Choroid plexus epithelial cell (primary cell): ENCODE results near the gene NT5M.
"Not testable (repeated sequence)": the region's sequence is repeated elsewhere in the genome, so short reads cannot be mapped to it uniquely, and the experiment has no call there.

Experiments used
- DNase-seq: peaks from one replicate; pipeline ENCODE4 v3.0.0-alpha.2; 2010; ENCODE audit warnings: low read depth
- H3K4me3 ChIP-seq: 2 replicates; pipeline ENCODE4 v1.5.1; 2011; ENCODE audit warnings: low read depth, mild to moderate bottlenecking, control low read depth, low read length, moderate library complexity
- TF ChIP-seq, protein P1 (sequence below): conservative IDR thresholded peaks from 2 replicates; pipeline ENCODE4 v1.5.1; 2011; ENCODE audit warnings: low read depth, mild to moderate bottlenecking, control low read depth, inconsistent platforms, low read length, moderate library complexity

The NT5M gene

DNA sequence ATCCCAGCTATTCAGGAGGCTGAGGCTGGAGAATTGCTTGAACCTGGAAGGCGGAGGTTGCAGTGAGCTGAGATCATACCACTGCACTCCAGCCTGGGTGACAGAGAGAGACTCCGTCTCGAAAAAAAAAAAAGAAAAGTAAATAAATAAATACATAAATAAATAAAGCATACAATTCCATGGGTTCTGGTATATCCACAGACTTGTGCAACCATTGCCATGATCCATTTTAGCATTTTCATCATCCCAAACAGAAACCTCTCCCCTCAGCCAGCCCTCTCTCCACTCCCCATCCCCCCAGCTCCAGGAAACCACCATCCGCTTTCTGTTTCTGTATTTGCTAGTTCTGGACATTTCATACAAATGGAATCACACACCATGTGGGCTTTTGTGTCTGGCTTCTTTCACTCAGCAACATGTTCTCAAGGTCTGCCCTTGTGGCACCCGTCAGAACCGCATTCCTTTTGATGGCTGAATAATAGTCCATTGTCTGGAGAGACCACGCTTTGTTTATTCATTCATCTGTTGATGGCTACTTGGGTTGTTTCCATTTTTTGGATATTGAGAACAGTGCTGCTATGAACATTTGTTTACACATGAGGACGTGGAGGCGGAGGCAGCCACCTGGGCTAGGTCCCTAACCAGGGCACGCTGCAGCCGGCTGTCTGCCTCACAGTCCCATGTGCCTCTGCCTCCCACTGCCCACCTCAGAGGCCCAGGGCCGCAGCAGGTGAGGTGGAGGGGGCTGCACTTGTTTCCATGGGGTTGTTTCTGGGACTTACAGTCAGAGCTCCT, 76.2 kb downstream of the NT5M start:
- TF ChIP-seq, protein P1, sequence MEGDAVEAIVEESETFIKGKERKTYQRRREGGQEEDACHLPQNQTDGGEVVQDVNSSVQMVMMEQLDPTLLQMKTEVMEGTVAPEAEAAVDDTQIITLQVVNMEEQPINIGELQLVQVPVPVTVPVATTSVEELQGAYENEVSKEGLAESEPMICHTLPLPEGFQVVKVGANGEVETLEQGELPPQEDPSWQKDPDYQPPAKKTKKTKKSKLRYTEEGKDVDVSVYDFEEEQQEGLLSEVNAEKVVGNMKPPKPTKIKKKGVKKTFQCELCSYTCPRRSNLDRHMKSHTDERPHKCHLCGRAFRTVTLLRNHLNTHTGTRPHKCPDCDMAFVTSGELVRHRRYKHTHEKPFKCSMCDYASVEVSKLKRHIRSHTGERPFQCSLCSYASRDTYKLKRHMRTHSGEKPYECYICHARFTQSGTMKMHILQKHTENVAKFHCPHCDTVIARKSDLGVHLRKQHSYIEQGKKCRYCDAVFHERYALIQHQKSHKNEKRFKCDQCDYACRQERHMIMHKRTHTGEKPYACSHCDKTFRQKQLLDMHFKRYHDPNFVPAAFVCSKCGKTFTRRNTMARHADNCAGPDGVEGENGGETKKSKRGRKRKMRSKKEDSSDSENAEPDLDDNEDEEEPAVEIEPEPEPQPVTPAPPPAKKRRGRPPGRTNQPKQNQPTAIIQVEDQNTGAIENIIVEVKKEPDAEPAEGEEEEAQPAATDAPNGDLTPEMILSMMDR, result no peak
- H3K4me3 ChIP-seq, result no peak overlapping the region
- DNase-seq, result no peak

DNA sequence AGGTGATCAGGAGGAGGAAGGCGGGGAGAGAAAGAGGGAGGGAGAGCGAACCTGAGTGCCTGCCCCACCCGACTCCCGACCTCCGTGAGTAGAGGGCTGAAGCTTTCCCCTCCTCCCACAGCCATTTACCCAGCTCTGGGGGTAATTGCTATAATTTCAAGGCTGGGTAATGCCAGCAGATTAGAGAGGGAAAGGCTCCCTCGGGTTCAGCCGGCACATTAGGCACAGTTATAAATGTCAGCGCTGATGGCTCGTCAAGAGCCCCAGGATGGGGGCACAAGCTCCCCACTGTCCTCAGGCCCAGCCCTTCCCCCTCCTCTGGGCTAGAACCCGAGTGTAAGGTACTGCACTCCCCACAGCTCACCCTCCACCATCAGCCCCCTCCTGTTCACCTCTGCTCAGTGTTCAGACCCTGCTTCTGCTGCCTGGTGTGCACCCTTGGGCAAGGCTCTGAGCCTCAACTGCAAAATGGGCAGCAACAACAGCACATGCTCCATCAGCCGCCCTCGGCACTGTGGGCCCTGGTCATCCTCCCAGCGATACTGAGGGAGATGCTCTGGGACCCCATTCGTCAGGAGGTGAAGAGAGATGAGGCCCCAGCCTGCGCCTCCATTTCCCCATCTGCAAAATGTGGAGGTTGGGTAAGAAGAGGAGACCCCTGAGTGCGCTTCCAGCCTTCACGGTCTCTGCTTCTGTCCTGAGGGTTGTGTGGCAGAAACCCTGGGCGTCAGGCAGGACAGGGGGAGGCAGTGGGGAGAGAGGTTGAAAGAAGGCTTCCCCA, 77.2 kb downstream of the NT5M start:
- H3K4me3 ChIP-seq, result no peak overlapping the region
- TF ChIP-seq, protein P1, result no peak
- DNase-seq, result no peak

DNA sequence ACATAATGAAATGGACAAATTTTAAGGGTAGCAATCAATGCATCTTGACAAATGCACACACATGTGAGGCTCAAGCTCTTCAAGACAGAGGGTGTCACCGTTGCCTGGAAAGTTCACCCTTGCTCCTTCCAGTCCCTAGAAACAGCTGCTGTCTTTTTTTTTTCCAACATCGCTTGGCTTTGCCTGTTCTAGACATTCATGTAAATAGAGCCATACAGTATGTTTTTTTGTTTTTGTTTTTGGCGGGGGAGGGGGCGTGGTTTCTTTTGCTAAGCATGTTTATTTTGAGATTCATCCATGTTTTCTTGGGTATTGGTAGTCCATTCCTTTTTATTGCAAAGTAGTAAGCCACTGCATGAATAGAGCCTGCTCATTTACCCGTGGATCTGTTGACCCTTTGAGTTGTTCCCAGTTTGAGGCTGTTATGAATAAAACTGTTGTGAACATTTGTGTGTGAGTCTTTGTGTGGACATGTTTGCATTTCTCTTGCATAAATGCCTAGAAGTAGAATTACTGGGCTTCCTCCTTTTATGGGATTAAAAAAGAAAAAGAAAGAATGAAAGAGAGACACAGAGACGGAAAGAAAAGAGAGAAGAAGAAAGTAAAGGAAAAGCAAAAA, 78.4 kb downstream of the NT5M start:
- DNase-seq, result no peak
- TF ChIP-seq, protein P1, result no peak
- H3K4me3 ChIP-seq, result no peak overlapping the region

DNA sequence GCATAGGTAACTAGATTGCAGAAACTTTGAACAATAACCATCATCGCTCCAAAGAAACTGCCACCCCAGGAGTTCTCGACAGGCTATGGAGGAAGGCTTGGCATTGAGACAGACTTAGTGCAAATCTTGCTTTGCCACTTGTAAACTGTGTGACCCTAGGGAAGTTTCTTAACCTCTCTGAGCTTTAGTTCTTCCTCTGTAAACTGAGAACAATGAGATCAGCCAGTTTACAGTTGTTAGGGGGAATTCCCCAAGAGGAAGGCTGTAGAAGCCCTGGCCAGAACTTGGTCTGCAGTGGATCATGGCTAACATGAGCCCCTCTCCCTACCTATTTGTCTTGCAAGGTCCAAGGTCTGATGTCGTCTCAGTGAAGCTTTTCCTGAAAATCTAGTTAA, 78.9 kb downstream of the NT5M start:
- no peak for DNase-seq
- no peak overlapping the region for H3K4me3 ChIP-seq
- TF ChIP-seq, protein P1, result no peak

DNA sequence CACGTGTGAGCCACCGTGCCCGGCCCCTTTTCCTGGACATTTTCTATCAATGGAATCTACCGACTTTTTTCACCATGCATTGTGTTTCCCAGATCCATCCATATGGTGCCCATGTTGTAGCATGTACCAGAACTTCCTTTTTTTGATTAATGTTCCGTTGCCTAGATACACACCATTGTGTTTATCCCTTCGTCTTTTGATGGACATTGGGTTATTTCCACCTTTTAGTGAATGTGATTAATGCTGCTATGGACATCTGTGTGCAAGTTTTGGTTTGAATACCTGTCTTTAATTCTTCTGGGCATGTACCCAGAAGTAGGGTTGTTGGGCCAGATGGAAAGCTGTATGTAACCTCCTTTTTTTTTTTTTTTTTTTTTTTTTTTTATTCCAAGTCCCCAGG, 79.8 kb downstream of the NT5M start:
- no peak for DNase-seq
- TF ChIP-seq, protein P1, result no peak
- no peak overlapping the region for H3K4me3 ChIP-seq

DNA sequence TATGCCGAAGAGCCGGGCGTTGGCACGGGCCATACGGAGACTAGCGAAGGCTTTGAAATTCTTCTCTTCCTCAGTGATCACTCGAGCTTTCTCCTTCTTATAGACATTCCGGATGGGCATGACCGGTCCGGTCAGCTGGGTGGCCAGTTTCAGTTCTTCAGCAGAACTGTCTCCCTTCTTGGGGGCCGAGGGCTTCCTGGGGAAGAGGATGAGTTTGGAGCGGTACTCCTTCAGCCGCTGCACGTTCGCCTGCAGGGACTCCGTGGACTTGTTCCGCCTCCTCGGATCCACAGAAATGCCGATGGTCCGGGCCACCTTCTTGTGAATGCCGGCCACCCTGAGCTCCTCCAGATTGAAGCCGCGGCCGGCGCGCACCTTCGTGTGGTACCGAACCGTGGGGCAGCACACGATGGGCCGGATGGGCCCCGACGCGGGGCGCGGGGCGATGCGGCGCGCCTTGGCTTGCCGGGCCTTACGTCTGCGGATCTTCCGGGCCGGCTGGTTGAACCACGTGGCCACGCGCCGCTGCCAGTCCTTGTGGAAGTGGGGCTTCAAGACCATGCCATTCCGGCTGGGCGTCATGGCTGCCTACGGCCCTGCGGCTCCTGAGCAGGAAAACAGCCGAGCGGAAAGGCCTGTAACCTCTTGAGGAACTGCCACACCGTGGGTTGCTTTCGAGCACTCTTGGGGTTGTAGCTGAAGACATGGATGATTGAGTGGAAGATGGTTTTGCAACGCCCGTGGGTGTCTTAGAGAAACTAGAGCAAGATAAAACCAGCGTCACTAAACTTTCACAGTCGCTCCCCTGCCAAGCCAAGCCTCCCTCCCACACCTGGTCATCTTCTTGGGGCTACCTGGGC, 80.5 kb downstream of the NT5M start:
- H3K4me3 ChIP-seq, result peak overlapping the region; percentile 20
- not testable (repeated sequence) for DNase-seq

DNA sequence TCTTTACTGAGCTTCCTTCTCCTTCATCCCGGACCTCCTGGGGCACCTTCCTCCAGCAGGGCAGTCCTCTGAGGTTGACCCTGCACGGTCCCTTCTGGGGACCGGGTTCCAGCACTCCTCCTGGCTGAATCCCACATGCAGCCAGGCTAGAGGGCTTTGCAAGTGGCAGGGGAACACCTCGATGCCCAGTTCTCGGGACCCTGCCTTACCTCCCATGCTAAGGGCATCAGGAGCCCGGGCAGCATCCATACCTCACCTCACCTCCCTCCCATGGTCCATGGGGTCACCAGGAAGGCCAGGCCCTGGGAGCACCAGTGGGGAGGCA, 81.1 kb downstream of the NT5M start:
- TF ChIP-seq, protein P1, result no peak
- DNase-seq, result no peak
- H3K4me3 ChIP-seq, result no peak overlapping the region
